ENCODE results near the gene AFMID. TPM values are rescaled to one million over a fixed set of nuclear protein-coding genes. Genes with fewer than 3 reads are reported as not detected.

Gene AFMID
- total RNA-seq, 6 experiments from 2014 or later, result 23.0 to 32.9 (median 26.2) TPM

DNA sequence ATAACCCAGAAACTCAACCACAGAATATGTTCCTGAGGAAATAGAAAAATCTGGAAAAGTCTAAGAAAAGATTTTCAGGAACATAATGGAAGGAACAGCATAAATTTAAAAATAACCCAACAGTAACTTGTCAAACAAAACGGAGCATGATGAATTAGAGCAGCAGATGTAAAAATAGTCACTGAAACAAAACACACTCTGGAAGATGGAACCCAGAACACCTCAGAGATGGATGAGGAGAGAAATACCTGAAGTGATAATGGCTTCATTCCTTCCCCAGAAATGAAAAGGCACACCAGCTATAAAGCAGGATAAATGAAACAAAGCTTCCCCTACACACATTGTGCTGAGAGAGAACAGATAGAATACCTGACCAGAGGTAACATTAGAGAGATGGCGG, 6.7 kb upstream of the AFMID start:
- Mint-ChIP-seq H3K27ac (no peak overlapping the region), H3K27me3 (ENCODE audit: insufficient read depth) (0 out of 2 replicates have a peak, but pooled peaks cover 2% of the 10 kb centered on the region), H3K36me3 (ENCODE audit: low read depth) (peaks cover 21% of the 10 kb centered on the region; the same call in 1 of the 2 replicates), H3K4me3 (no peak overlapping the region), H3K4me1 (ENCODE audit: low read depth) (peaks cover 33% of the 10 kb centered on the region), H3K9me3 (no peaks in the 10 kb centered on the region)
- TF ChIP-seq, protein P1, sequence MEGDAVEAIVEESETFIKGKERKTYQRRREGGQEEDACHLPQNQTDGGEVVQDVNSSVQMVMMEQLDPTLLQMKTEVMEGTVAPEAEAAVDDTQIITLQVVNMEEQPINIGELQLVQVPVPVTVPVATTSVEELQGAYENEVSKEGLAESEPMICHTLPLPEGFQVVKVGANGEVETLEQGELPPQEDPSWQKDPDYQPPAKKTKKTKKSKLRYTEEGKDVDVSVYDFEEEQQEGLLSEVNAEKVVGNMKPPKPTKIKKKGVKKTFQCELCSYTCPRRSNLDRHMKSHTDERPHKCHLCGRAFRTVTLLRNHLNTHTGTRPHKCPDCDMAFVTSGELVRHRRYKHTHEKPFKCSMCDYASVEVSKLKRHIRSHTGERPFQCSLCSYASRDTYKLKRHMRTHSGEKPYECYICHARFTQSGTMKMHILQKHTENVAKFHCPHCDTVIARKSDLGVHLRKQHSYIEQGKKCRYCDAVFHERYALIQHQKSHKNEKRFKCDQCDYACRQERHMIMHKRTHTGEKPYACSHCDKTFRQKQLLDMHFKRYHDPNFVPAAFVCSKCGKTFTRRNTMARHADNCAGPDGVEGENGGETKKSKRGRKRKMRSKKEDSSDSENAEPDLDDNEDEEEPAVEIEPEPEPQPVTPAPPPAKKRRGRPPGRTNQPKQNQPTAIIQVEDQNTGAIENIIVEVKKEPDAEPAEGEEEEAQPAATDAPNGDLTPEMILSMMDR (IDR thresholded peaks at IDR 0.05), result no peak
- DNase-seq, result no peak

DNA sequence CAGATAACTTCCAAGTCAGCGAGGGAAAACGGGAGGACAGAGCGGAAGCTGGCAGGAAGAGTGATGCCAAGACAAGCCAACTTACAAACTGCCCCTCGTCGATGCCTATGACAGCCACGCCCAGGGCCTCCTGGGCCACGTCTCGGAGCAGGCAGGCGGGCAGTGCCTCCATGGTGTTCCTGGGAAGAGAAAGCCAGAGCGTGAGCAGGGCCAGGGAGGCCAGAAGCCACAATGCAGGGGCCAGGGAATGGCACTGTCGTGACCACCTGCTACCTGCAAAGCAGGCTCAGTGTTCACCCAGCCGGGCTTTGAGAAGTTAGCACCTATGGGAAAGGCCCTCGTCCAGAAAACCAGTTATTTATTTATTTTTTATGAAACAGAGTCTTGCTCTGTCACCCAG, 4.7 kb upstream of the AFMID start:
- Mint-ChIP-seq H3K27me3 (ENCODE audit: insufficient read depth) (no peaks in the 10 kb centered on the region), H3K36me3 (ENCODE audit: low read depth) (peaks cover 26% of the 10 kb centered on the region), H3K4me1 (ENCODE audit: low read depth) (peaks cover 48% of the 10 kb centered on the region), H3K4me3 (no peak overlapping the region), H3K9me3 (no peaks in the 10 kb centered on the region; the same call in 1 of the 2 replicates), H3K27ac (no peak overlapping the region)
- no peak for DNase-seq
- TF ChIP-seq, protein P1 (IDR thresholded peaks at IDR 0.05), result no peak

DNA sequence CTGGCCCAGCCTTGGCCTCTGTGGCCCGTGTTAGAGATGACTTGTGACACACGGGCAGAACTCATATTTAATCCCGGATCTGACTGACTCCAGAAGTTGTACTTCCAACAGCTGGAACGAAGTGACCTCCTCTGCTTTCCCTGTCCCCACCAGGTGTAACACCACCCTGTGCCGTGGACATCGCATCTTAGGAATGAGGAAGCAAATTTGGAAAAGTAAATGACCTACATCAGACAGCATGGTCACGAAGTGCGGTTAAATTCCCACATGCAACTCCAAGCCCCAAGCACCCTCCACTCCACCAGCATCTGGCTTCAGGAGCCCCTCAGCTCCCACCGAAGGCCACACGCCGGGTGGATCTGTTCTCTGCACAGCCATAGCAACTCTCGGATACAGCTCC, 3.2 kb upstream of the AFMID start:
- H3K36me3 Mint-ChIP-seq (ENCODE audit: low read depth), result peaks cover 23% of the 10 kb centered on the region
- H3K4me3 Mint-ChIP-seq, result no peak overlapping the region
- peaks cover 54% of the 10 kb centered on the region for H3K4me1 Mint-ChIP-seq (ENCODE audit: low read depth)
- DNase-seq, result no peak
- no peaks in the 10 kb centered on the region; the same call in 1 of the 2 replicates for H3K27me3 Mint-ChIP-seq (ENCODE audit: insufficient read depth)
- no peak overlapping the region for H3K27ac Mint-ChIP-seq
- no peaks in the 10 kb centered on the region; the same call in 1 of the 2 replicates for H3K9me3 Mint-ChIP-seq
- TF ChIP-seq, protein P1 (IDR thresholded peaks at IDR 0.05), result no peak

DNA sequence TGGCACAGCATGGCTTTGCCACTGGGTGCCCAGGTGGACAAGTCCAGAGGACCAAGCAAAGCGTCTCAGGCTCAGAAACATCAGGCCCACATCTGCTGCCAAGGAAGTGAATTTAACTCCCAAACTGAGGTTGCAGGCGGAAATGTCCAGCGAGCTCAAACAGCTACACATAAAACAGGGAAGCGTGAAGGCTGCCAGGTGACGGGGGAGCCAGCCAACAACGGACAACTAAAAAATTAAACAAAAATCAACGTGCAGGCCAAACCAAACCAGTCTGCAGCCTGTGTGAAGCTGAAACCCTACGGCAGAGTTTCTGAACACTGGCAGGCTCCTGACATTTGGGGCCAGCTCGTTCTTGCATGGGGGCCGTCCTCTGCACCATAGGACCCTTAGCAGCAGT, 2.8 kb upstream of the AFMID start:
- DNase-seq, result no peak
- no peaks in the 10 kb centered on the region; the same call in 1 of the 2 replicates for H3K9me3 Mint-ChIP-seq
- peaks cover 19% of the 10 kb centered on the region for H3K36me3 Mint-ChIP-seq (ENCODE audit: low read depth)
- peaks cover 50% of the 10 kb centered on the region for H3K4me1 Mint-ChIP-seq (ENCODE audit: low read depth)
- H3K27me3 Mint-ChIP-seq (ENCODE audit: insufficient read depth), result no peaks in the 10 kb centered on the region; the same call in 1 of the 2 replicates
- H3K27ac Mint-ChIP-seq, result no peak overlapping the region
- no peak overlapping the region for H3K4me3 Mint-ChIP-seq
- TF ChIP-seq, protein P1 (IDR thresholded peaks at IDR 0.05), result no peak

DNA sequence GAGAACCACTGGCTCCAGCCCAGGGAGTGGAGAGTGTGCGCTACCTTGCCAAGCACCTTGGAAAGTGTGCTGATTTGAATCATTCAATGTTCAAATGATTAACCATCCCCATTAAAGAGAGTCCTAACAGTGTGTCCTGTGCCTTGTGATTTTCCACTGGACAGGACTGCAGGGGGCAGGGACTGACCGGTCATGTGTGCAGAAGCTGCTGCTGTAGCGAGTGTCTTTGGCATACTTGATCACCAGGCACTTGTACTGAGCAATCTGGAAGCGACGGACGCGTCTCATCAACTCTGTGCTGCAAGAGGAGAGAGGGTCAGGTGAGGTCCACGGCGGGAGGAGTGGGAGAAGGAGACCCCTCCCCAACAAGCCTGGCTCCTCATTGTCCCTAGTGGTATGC, 2.3 kb upstream of the AFMID start:
- DNase-seq, result no peak
- Mint-ChIP-seq H3K4me1 (ENCODE audit: low read depth) (peaks cover 46% of the 10 kb centered on the region), H3K9me3 (no peaks in the 10 kb centered on the region; the same call in 1 of the 2 replicates), H3K4me3 (peak overlapping the region; percentile 91), H3K27me3 (ENCODE audit: insufficient read depth) (no peaks in the 10 kb centered on the region; the same call in 1 of the 2 replicates), H3K27ac (no peak overlapping the region; the same call in 1 of the 2 replicates), H3K36me3 (ENCODE audit: low read depth) (peaks cover 16% of the 10 kb centered on the region)
- TF ChIP-seq, protein P1 (IDR thresholded peaks at IDR 0.05), result no peak
